WTC11 (cell line): ENCODE data around the gene PPP2R5E. TPM values are rescaled to one million over a fixed set of nuclear protein-coding genes. Genes with fewer than 3 reads are reported as not detected.
A peak's percentile ranks its signal among the peaks of the same experiment; 100 is the strongest.

Experiments
- ATAC-seq: fragments of 200-7000 bp; cut with Tn5 transposase; 2 replicates; pipeline ENCODE4 v1.10.0; 2021; ENCODE audit warnings: mild to moderate bottlenecking, moderate library complexity
- CTCF ChIA-PET: fragments of 300-600 bp; sonication (Branson Sonifier 250); formaldehyde crosslinking; loops from one replicate; lab custom pipeline; 2021; ENCODE audit warnings: antibody characterized with exemption; lab: Charles Lee
- POLR2A ChIA-PET: fragments of 350-600 bp; sonication (Branson Sonifier 250); formaldehyde crosslinking; loops from one replicate; lab custom pipeline; 2021; ENCODE audit warnings: antibody characterized with exemption; lab: Charles Lee
- DNase-seq: peaks from one replicate; pipeline ENCODE4 v3.0.0; 2021; ENCODE audit warnings: low spot score
- H3K27ac Mint-ChIP-seq: 2 replicates; pipeline ENCODE4 v1.8.0; 2021; ENCODE audit warnings: mixed read lengths
- H3K27me3 Mint-ChIP-seq: 2 replicates; pipeline ENCODE4 v1.8.0; 2021; ENCODE audit warnings: low read depth, mild to moderate bottlenecking, moderate library complexity, mixed read lengths
- H3K36me3 Mint-ChIP-seq: 2 replicates; pipeline ENCODE4 v1.8.0; 2021; ENCODE audit warnings: mixed read lengths
- H3K4me1 Mint-ChIP-seq: 2 replicates; pipeline ENCODE4 v1.8.0; 2022; ENCODE audit warnings: mixed read lengths
- H3K4me3 Mint-ChIP-seq: 2 replicates; pipeline ENCODE4 v1.8.0; 2021; ENCODE audit warnings: mild to moderate bottlenecking, moderate library complexity, mixed read lengths
- H3K9me3 Mint-ChIP-seq: 2 replicates; pipeline ENCODE4 v1.8.0; 2021; ENCODE audit warnings: mixed read lengths
- E2F5 ChIP-seq: sonication (generic); formaldehyde crosslinking; IDR thresholded peaks from 2 replicates; pipeline ENCODE4 v1.8.1; 2022; ENCODE audit warnings: mild to moderate bottlenecking, moderate library complexity, missing genetic modification reagents
- EMX1 ChIP-seq: fragments of 250-450 bp; sonication (Bioruptor Pico); IDR thresholded peaks from 2 replicates; pipeline ENCODE4 v1.8.0; 2021; ENCODE audit warnings: mild to moderate bottlenecking
- ETV6 ChIP-seq: sonication (generic); formaldehyde crosslinking; IDR thresholded peaks from 2 replicates; pipeline ENCODE4 v1.8.1; 2022; ENCODE audit warnings: mild to moderate bottlenecking, missing genetic modification reagents
- FOXJ3 ChIP-seq: sonication (generic); formaldehyde crosslinking; IDR thresholded peaks from 2 replicates; pipeline ENCODE4 v1.9.0; 2021; ENCODE audit warnings: missing genetic modification reagents, mild to moderate bottlenecking, borderline replicate concordance
- GABPB1 ChIP-seq: sonication (generic); formaldehyde crosslinking; IDR thresholded peaks from 2 replicates; pipeline ENCODE4 v1.8.1; 2023; ENCODE audit warnings: mild to moderate bottlenecking, missing genetic modification reagents
- NFATC4 ChIP-seq: fragments of 250-450 bp; sonication (Bioruptor Pico); IDR thresholded peaks from 2 replicates; pipeline ENCODE4 v1.9.0; 2021; ENCODE audit warnings: mild to moderate bottlenecking
- NR1H2 ChIP-seq: sonication (generic); formaldehyde crosslinking; IDR thresholded peaks from 2 replicates; pipeline ENCODE4 v1.9.0; 2021; ENCODE audit warnings: mild to moderate bottlenecking, moderate library complexity, missing genetic modification reagents
- NR3C1 ChIP-seq: sonication (generic); formaldehyde crosslinking; conservative IDR thresholded peaks from 2 replicates; pipeline ENCODE4 v1.8.1; 2023; ENCODE audit warnings: low read depth, mild to moderate bottlenecking, missing genetic modification reagents
- OVOL2 ChIP-seq: fragments of 250-450 bp; sonication (Bioruptor Pico); IDR thresholded peaks from 2 replicates; pipeline ENCODE4 v1.9.0; 2021; ENCODE audit warnings: mild to moderate bottlenecking, borderline replicate concordance
- RELA ChIP-seq: sonication (generic); formaldehyde crosslinking; IDR thresholded peaks from 2 replicates; pipeline ENCODE4 v1.8.1; 2022; ENCODE audit warnings: missing genetic modification reagents, mild to moderate bottlenecking, borderline replicate concordance
- SOX15 ChIP-seq: fragments of 250-450 bp; sonication (Bioruptor Pico); IDR thresholded peaks from 2 replicates; pipeline ENCODE4 v1.9.0; 2021; ENCODE audit warnings: mild to moderate bottlenecking
- TEAD4 ChIP-seq: sonication (generic); formaldehyde crosslinking; IDR thresholded peaks from 2 replicates; pipeline ENCODE4 v1.8.0; 2022; ENCODE audit warnings: mild to moderate bottlenecking, missing genetic modification reagents
- ZNF396 ChIP-seq: fragments of 250-450 bp; sonication (Bioruptor Pico); IDR thresholded peaks from 2 replicates; pipeline ENCODE4 v1.8.0; 2021; ENCODE audit warnings: mild to moderate bottlenecking, moderate library complexity, borderline replicate concordance
- ZNF671 ChIP-seq: fragments of 250-450 bp; sonication (Bioruptor Pico); IDR thresholded peaks from 2 replicates; pipeline ENCODE4 v1.8.0; 2021; ENCODE audit warnings: mild to moderate bottlenecking
- total RNA-seq: library from RNA; stranded (reverse); gene quantifications from 3 replicates; pipeline ENCODE4 v1.2.3, GENCODE V29; 2021
- TF ChIP-seq, protein P1 (sequence below): sonication (generic); formaldehyde crosslinking; IDR thresholded peaks from 2 replicates; pipeline ENCODE4 v1.8.0; 2022; ENCODE audit warnings: mild to moderate bottlenecking, missing genetic modification reagents
- TF ChIP-seq, protein P2 (sequence below): sonication (generic); formaldehyde crosslinking; IDR thresholded peaks from 2 replicates; pipeline ENCODE4 v1.8.1; 2023; ENCODE audit warnings: mild to moderate bottlenecking, missing genetic modification reagents
- TF ChIP-seq, protein P3 (sequence below): sonication (generic); formaldehyde crosslinking; IDR thresholded peaks from 2 replicates; pipeline ENCODE4 v1.8.1; 2023; ENCODE audit warnings: mild to moderate bottlenecking, moderate library complexity, missing genetic modification reagents
- TF ChIP-seq, protein P4 (sequence below): sonication (generic); formaldehyde crosslinking; conservative IDR thresholded peaks from 2 replicates; pipeline ENCODE4 v1.8.1; 2023; ENCODE audit warnings: mild to moderate bottlenecking, low read depth, missing genetic modification reagents, moderate library complexity

PPP2R5E gene
- total RNA-seq, 1 experiment from 2014 or later = 59.0 TPM

GRCh38 chr14:63472986-63473788 is 70.0 kb downstream of the PPP2R5E start:
- ATAC-seq (no peak), DNase-seq (no peak)
- TF ChIP-seq EMX1 (CRISPR knock-in tag) (no peak), GABPB1 (peak; percentile 19; the same call in 1 of the 2 replicates)
- Mint-ChIP-seq H3K9me3 (no peaks in the 10 kb centered on the region), H3K27me3 (no peaks in the 10 kb centered on the region), H3K27ac (no peak overlapping the region), H3K4me3 (no peak overlapping the region), H3K4me1 (peaks cover 15% of the 10 kb centered on the region), H3K36me3 (no peaks in the 10 kb centered on the region)
- POLR2A ChIA-PET = no interaction called here
- CTCF ChIA-PET = interaction anchor here (1.1 kb wide), 1 partner anchor 84 kb away, joined by 3 read pairs; no protein-coding TSS in a partner anchor

DNA sequence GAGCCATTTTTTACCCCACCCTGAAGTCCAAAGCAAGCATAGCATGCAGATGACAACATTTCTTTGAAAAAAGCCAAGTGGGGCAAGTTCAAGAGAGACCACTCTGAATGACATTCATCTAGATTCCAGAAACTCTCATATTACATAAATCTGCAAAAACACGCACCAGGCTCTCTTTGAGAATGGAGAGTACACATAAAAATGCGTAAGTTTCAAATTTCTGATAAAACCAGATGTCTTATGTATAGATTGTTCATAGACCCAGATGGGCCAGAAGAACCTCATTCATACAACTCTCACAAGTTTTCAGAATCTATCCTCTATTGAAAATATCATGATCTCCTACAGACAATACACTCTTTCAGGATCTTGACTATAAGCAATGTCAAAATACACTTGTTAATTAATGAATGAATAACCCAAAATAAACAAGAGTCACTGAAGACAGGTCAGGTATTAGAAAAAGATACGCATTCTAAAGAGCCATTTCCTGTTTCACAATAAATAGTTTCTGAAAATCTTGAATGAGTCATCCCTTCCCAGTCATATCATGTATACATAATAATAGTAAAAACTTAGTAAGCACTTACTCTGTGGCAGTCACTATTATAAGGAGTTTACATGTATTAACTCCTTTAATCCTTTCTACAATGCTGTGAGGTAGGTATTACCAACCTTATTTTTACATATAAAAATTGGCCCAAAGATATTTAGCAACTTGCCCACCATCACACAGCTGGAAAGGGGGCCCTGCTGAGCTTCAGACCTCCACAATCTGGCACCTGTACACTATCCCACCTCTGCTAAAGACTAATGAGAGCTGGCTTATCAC is 72.0 kb downstream of the PPP2R5E start:
- Mint-ChIP-seq H3K9me3 (no peaks in the 10 kb centered on the region), H3K27me3 (no peaks in the 10 kb centered on the region), H3K4me3 (no peak overlapping the region), H3K36me3 (no peaks in the 10 kb centered on the region), H3K27ac (no peak overlapping the region), H3K4me1 (peaks cover 16% of the 10 kb centered on the region)
- ATAC-seq (no peak), DNase-seq (no peak)
- ChIA-PET POLR2A (interaction anchor here (0.6 kb wide), 1 partner anchor 34 kb away, joined by 3 read pairs; no protein-coding TSS in a partner anchor), CTCF (no interaction called here)
- TF ChIP-seq, protein P1, sequence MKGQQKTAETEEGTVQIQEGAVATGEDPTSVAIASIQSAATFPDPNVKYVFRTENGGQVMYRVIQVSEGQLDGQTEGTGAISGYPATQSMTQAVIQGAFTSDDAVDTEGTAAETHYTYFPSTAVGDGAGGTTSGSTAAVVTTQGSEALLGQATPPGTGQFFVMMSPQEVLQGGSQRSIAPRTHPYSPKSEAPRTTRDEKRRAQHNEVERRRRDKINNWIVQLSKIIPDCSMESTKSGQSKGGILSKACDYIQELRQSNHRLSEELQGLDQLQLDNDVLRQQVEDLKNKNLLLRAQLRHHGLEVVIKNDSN (CRISPR knock-in tag) = no peak
- TF ChIP-seq, protein P2, sequence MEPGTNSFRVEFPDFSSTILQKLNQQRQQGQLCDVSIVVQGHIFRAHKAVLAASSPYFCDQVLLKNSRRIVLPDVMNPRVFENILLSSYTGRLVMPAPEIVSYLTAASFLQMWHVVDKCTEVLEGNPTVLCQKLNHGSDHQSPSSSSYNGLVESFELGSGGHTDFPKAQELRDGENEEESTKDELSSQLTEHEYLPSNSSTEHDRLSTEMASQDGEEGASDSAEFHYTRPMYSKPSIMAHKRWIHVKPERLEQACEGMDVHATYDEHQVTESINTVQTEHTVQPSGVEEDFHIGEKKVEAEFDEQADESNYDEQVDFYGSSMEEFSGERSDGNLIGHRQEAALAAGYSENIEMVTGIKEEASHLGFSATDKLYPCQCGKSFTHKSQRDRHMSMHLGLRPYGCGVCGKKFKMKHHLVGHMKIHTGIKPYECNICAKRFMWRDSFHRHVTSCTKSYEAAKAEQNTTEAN (CRISPR knock-in tag) = no peak
- TF ChIP-seq E2F5 (CRISPR knock-in tag) = no peak
- TF ChIP-seq, protein P3, sequence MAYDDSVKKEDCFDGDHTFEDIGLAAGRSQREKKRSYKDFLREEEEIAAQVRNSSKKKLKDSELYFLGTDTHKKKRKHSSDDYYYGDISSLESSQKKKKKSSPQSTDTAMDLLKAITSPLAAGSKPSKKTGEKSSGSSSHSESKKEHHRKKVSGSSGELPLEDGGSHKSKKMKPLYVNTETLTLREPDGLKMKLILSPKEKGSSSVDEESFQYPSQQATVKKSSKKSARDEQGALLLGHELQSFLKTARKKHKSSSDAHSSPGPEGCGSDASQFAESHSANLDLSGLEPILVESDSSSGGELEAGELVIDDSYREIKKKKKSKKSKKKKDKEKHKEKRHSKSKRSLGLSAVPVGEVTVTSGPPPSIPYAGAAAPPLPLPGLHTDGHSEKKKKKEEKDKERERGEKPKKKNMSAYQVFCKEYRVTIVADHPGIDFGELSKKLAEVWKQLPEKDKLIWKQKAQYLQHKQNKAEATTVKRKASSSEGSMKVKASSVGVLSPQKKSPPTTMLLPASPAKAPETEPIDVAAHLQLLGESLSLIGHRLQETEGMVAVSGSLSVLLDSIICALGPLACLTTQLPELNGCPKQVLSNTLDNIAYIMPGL (CRISPR knock-in tag) = no peak
- TF ChIP-seq ZNF396 (CRISPR knock-in tag) = no peak
- no peak for TF ChIP-seq NR1H2 (CRISPR knock-in tag)
- TF ChIP-seq RELA (CRISPR knock-in tag) = no peak
- TF ChIP-seq NFATC4 (CRISPR knock-in tag) = no peak
- no peak for TF ChIP-seq SOX15 (CRISPR knock-in tag)
- TF ChIP-seq OVOL2 (CRISPR knock-in tag) = no peak
- TF ChIP-seq TEAD4 (CRISPR knock-in tag) = no peak
- TF ChIP-seq GABPB1 = no peak
- TF ChIP-seq, protein P4, sequence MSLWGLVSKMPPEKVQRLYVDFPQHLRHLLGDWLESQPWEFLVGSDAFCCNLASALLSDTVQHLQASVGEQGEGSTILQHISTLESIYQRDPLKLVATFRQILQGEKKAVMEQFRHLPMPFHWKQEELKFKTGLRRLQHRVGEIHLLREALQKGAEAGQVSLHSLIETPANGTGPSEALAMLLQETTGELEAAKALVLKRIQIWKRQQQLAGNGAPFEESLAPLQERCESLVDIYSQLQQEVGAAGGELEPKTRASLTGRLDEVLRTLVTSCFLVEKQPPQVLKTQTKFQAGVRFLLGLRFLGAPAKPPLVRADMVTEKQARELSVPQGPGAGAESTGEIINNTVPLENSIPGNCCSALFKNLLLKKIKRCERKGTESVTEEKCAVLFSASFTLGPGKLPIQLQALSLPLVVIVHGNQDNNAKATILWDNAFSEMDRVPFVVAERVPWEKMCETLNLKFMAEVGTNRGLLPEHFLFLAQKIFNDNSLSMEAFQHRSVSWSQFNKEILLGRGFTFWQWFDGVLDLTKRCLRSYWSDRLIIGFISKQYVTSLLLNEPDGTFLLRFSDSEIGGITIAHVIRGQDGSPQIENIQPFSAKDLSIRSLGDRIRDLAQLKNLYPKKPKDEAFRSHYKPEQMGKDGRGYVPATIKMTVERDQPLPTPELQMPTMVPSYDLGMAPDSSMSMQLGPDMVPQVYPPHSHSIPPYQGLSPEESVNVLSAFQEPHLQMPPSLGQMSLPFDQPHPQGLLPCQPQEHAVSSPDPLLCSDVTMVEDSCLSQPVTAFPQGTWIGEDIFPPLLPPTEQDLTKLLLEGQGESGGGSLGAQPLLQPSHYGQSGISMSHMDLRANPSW (CRISPR knock-in tag) = no peak
- TF ChIP-seq FOXJ3 (CRISPR knock-in tag) = no peak
- no peak for TF ChIP-seq ETV6
- TF ChIP-seq ZNF671 (CRISPR knock-in tag) = no peak
- no peak for TF ChIP-seq NR3C1
